Measurements from ENCODE around the gene RIPPLY3. TPM values are rescaled to one million over a fixed set of nuclear protein-coding genes. Genes with fewer than 3 reads are reported as not detected.
"Not testable (repeated sequence)": the region's sequence is repeated elsewhere in the genome, so short reads cannot be mapped to it uniquely, and the experiment has no call there.

Gene RIPPLY3
- total and polyA plus RNA-seq, 7 donors: 0.12 TPM; not detected in 6

GRCh38 chr21:36999131-36999898, 7.2 kb upstream of the RIPPLY3 start:
- H3K9me3 ChIP-seq: no peaks in the 10 kb centered on the region
- TF ChIP-seq EP300 (IDR thresholded peaks at IDR 0.05) (no peak), CTCF (IDR thresholded peaks at IDR 0.05) (no peak), POLR2A (IDR thresholded peaks at IDR 0.05) (no peak), POLR2AphosphoS5 (IDR thresholded peaks at IDR 0.05) (no peak)
- no peak for DNase-seq
- no peaks in the 10 kb centered on the region for H3K36me3 ChIP-seq
- H3K27ac ChIP-seq: no peak overlapping the region
- 91 to 93% methylated on average over 11 of the region's 11 CpGs for WGBS, 2 donors
- peaks cover 0 to 7% (median 2%) of the 10 kb centered on the region in 3 donors for H3K27me3 ChIP-seq
- intact Hi-C loops (cut with DNase I): no loop called here
- no peak overlapping the region for H3K4me3 ChIP-seq
- H3K4me1 ChIP-seq: no peaks in the 10 kb centered on the region

- Histone ChIP-seq H3K27ac (no peak overlapping the region), H3K4me3 (no peak overlapping the region), H3K27me3 (peaks cover 0 to under 1% (median under 1%) of the 10 kb centered on the region in 3 donors), H3K4me1 (no peaks in the 10 kb centered on the region), H3K36me3 (no peaks in the 10 kb centered on the region), H3K9me3 (no peaks in the 10 kb centered on the region)
- TF ChIP-seq POLR2A (IDR thresholded peaks at IDR 0.05) (no peak), POLR2AphosphoS5 (IDR thresholded peaks at IDR 0.05) (no peak), EP300 (IDR thresholded peaks at IDR 0.05) (no peak), CTCF (IDR thresholded peaks at IDR 0.05) (no peak)
- intact Hi-C loops (cut with DNase I): no loop called here
- no peak for DNase-seq
- WGBS, 2 donors: 74 to 77% methylated on average over 4 of the region's 4 CpGs
Measured at GRCh38 chr21:37000381-37000780, 6.1 kb upstream of the RIPPLY3 start.

DNA sequence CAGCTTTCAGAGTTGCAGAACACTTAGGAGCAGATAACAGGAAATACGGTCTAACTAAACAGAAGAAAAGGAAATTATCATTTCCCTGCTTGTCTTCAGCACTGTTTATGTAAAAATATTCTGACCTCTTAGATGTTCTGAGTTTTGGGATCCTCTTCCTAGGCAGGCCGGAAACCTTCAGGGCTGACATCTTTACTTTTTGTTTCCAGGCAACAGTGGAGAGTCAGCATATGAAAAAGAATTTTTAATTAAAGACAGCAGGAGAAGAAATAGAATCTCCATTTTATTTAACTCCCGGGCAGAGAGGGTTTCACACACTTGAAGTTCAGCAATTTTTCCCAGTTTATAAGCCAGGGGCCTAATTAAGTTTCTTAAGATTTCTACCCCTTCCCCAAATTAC, 5.1 kb upstream of the RIPPLY3 start:
- no peak overlapping the region for H3K27ac ChIP-seq
- DNase-seq: no peak
- WGBS, 2 donors: 52 to 58% methylated on average over 3 of the region's 3 CpGs
- TF ChIP-seq POLR2A (IDR thresholded peaks at IDR 0.05): no peak
- no peak for TF ChIP-seq POLR2AphosphoS5 (IDR thresholded peaks at IDR 0.05)
- no peak for TF ChIP-seq EP300 (IDR thresholded peaks at IDR 0.05)
- no peak for TF ChIP-seq CTCF (IDR thresholded peaks at IDR 0.05)
- H3K36me3 ChIP-seq: no peaks in the 10 kb centered on the region
- H3K9me3 ChIP-seq: no peaks in the 10 kb centered on the region
- intact Hi-C loops (cut with DNase I): no loop called here
- peaks cover 6 to 12% (median 11%) of the 10 kb centered on the region in 3 donors for H3K27me3 ChIP-seq
- H3K4me1 ChIP-seq: peaks cover 0 to 8% (median 6%) of the 10 kb centered on the region in 4 donors
- H3K4me3 ChIP-seq: no peak overlapping the region

- H3K4me3 ChIP-seq; H3K9me3 ChIP-seq; intact Hi-C loops (cut with DNase I); H3K36me3 ChIP-seq; H3K27ac ChIP-seq; DNase-seq: not testable (repeated sequence)
- Histone ChIP-seq H3K4me1 (peaks cover 0 to 15% (median 14%) of the 10 kb centered on the region in 4 donors), H3K27me3 (peaks cover 19 to 26% (median 25%) of the 10 kb centered on the region in 3 donors)
- 77 to 87% methylated on average over 12 of the region's 12 CpGs for WGBS, 2 donors
Measured at GRCh38 chr21:37002851-37003250, 3.7 kb upstream of the RIPPLY3 start.

DNA sequence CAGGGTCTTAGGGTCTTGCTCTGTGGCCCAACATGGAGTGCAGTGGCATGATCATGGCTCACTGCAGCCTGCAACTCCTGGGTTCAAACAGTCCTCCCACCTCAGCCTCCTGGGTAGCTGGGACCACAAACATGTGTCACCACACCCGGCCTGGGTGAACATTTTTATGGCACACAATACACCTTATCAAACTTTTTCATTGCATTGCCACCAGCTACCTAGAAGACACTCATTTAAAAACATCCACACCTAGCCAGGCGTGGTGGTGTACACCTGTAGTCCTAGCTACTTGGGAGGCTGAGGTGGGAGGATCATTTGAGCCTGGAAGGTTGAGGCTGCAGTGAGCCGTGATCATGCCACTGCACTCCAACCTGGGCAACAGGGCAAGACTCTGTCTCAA, 2.6 kb upstream of the RIPPLY3 start:
- H3K9me3 ChIP-seq; H3K27ac ChIP-seq; H3K4me3 ChIP-seq; H3K36me3 ChIP-seq; DNase-seq; intact Hi-C loops (cut with DNase I): not testable (repeated sequence)
- H3K27me3 ChIP-seq: peaks cover 19 to 36% (median 36%) of the 10 kb centered on the region in 3 donors
- 13 to 67% methylated on average over 3 of the region's 3 CpGs for WGBS, 2 donors
- H3K4me1 ChIP-seq: peaks cover 0 to 15% (median 14%) of the 10 kb centered on the region in 4 donors
